Keratinocyte (primary cell): ENCODE measurements around the gene PHOX2B.

ENCODE experiments used
- EZH2 ChIP-seq: IDR thresholded peaks from one replicate; pipeline ENCODE4 v1.6.1; 2012; ENCODE audit warnings: inconsistent platforms, mild to moderate bottlenecking, low read length, moderate library complexity
- TF ChIP-seq, protein P1 (sequence below), 3 experiments: IDR thresholded peaks in 1 of 3; conservative IDR thresholded peaks in 1 of 3; optimal IDR thresholded peaks in 1 of 3; 2 replicates in 2 of 3; 3 replicates in 1 of 3; pipeline versions ENCODE3 to v1.5.1; 2011; ENCODE audit warnings: low read length in 3 of 3, mild to moderate bottlenecking in 3 of 3, moderate library complexity in 2 of 3, control low read depth in 1 of 3, inconsistent platforms in 1 of 3; ENCODE audit not compliant: insufficient read depth in 2 of 3; ENCODE audit errors: extremely low read depth in 1 of 3

DNA sequence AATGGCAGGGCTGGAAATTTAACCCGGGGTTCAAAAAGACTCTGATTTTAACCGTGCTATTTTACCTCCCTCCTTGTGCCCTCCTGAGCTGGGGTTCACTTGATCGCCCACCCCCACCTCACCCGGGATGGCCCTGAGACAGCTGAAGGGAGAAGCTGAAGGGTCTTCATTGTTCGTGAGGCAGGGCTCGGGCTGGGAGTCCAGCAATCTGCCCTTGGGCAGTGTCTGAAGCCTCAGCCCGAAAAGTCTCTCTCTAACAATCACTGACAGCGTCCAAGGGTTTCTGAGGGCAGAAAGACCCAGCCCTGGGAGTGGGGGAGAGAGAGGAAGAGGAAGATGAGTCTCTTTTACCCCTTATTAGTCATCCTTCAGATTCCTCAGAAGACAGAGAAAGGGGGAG, 39.4 kb upstream of the PHOX2B start:
- TF ChIP-seq, protein P1, sequence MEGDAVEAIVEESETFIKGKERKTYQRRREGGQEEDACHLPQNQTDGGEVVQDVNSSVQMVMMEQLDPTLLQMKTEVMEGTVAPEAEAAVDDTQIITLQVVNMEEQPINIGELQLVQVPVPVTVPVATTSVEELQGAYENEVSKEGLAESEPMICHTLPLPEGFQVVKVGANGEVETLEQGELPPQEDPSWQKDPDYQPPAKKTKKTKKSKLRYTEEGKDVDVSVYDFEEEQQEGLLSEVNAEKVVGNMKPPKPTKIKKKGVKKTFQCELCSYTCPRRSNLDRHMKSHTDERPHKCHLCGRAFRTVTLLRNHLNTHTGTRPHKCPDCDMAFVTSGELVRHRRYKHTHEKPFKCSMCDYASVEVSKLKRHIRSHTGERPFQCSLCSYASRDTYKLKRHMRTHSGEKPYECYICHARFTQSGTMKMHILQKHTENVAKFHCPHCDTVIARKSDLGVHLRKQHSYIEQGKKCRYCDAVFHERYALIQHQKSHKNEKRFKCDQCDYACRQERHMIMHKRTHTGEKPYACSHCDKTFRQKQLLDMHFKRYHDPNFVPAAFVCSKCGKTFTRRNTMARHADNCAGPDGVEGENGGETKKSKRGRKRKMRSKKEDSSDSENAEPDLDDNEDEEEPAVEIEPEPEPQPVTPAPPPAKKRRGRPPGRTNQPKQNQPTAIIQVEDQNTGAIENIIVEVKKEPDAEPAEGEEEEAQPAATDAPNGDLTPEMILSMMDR (optimal IDR thresholded peaks at IDR 0.05 in 1 of 3, IDR thresholded peaks at IDR 0.05 in 1 of 3, conservative IDR thresholded peaks at IDR 0.05 in 1 of 3; ENCODE audit: extremely low read depth in 1 of 3, insufficient read depth in 2 of 3, low read length in 3 of 3): no peak
- TF ChIP-seq EZH2: no peak
